HepG2 (cell line): ENCODE results near the gene PCGF3. TPM values are rescaled to one million over a fixed set of nuclear protein-coding genes. Genes with fewer than 3 reads are reported as not detected.
A peak's percentile ranks its signal among the peaks of the same experiment; 100 is the strongest.

Source experiments
- BCL3 ChIP-seq: sonication (generic); formaldehyde crosslinking; IDR thresholded peaks from 2 replicates; pipeline ENCODE4 v1.5.1; 2020; ENCODE audit warnings: mild to moderate bottlenecking, missing genetic modification reagents, moderate library complexity
- CENPX ChIP-seq: sonication (generic); formaldehyde crosslinking; IDR thresholded peaks from 2 replicates; pipeline ENCODE4 v1.9.0; 2021; ENCODE audit warnings: mild to moderate bottlenecking, missing genetic modification reagents, moderate library complexity
- CHCHD3 ChIP-seq: sonication (generic); formaldehyde crosslinking; IDR thresholded peaks from 2 replicates; pipeline ENCODE4 v1.8.0; 2022; ENCODE audit warnings: mild to moderate bottlenecking, missing genetic modification reagents, moderate library complexity
- EED ChIP-seq: sonication (generic); formaldehyde crosslinking; IDR thresholded peaks from 2 replicates; pipeline ENCODE4 v1.5.0; 2020; ENCODE audit warnings: mild to moderate bottlenecking, missing genetic modification reagents
- EHMT2 ChIP-seq: fragments of 200-600 bp; sonication (generic); IDR thresholded peaks from 2 replicates; pipeline ENCODE4 v1.7.0; 2017; ENCODE audit warnings: antibody characterized with exemption, low read depth, low read length, borderline replicate concordance
- ETV5 ChIP-seq: IDR thresholded peaks from 2 replicates; pipeline ENCODE4 v1.6.1; 2018; ENCODE audit warnings: missing biosample characterization, missing genetic modification reagents, inconsistent platforms, borderline replicate concordance
- FIP1L1 ChIP-seq: fragments of 200-400 bp; formaldehyde crosslinking; IDR thresholded peaks from 2 replicates; pipeline ENCODE4 v1.6.1; 2018; ENCODE audit warnings: low read depth, mild to moderate bottlenecking, low read length, moderate library complexity, borderline replicate concordance; ENCODE audit not compliant: insufficient read depth
- MNT ChIP-seq: fragments of 450-650 bp; IDR thresholded peaks from 2 replicates; pipeline ENCODE4 v1.6.1; 2016
- MXD1 ChIP-seq: sonication (generic); formaldehyde crosslinking; IDR thresholded peaks from 2 replicates; pipeline ENCODE4 v1.4.0; 2020; ENCODE audit warnings: mild to moderate bottlenecking, missing genetic modification reagents
- MXD3 ChIP-seq: IDR thresholded peaks from 2 replicates; pipeline ENCODE4 v1.6.1; 2016; ENCODE audit warnings: mild to moderate bottlenecking, missing biosample characterization, missing genetic modification reagents
- NBN ChIP-seq: fragments of 450-650 bp; conservative IDR thresholded peaks from 2 replicates; pipeline ENCODE4 v1.6.1; 2017
- NR0B2 ChIP-seq: sonication (generic); formaldehyde crosslinking; IDR thresholded peaks from 2 replicates; pipeline ENCODE4 v1.4.0; 2020; ENCODE audit warnings: mild to moderate bottlenecking, missing genetic modification reagents
- RBAK ChIP-seq: sonication (generic); formaldehyde crosslinking; IDR thresholded peaks from 2 replicates; pipeline ENCODE4 v1.5.1; 2020; ENCODE audit warnings: mild to moderate bottlenecking, missing genetic modification reagents
- RXRB ChIP-seq: IDR thresholded peaks from 2 replicates; pipeline ENCODE4 v1.6.1; 2016; ENCODE audit warnings: borderline replicate concordance, missing genetic modification reagents, missing compliant biosample characterization
- SALL2 ChIP-seq: sonication (generic); formaldehyde crosslinking; IDR thresholded peaks from 2 replicates; pipeline ENCODE4 v1.8.1; 2023; ENCODE audit warnings: mild to moderate bottlenecking, missing genetic modification reagents, inconsistent platforms
- SP2 ChIP-seq: sonication (generic); formaldehyde crosslinking; IDR thresholded peaks from 2 replicates; pipeline ENCODE4 v1.5.1; 2020; ENCODE audit warnings: mild to moderate bottlenecking, missing genetic modification reagents
- TEAD3 ChIP-seq: optimal IDR thresholded peaks from 2 replicates; pipeline ENCODE3; 2016; ENCODE audit warnings: borderline replicate concordance
- ZFP41 ChIP-seq: sonication (generic); formaldehyde crosslinking; IDR thresholded peaks from 2 replicates; pipeline ENCODE4 v1.4.0; 2020; ENCODE audit warnings: mild to moderate bottlenecking, missing genetic modification reagents, borderline replicate concordance
- ZNF574 ChIP-seq: sonication (generic); formaldehyde crosslinking; IDR thresholded peaks from 2 replicates; pipeline ENCODE4 v1.4.0; 2020; ENCODE audit warnings: missing genetic modification reagents
- ZNF619 ChIP-seq: sonication (generic); formaldehyde crosslinking; IDR thresholded peaks from 2 replicates; pipeline ENCODE4 v1.4.0; 2020; ENCODE audit warnings: mild to moderate bottlenecking, missing genetic modification reagents
- ZNF710 ChIP-seq: sonication (generic); formaldehyde crosslinking; IDR thresholded peaks from 2 replicates; pipeline ENCODE4 v1.5.0; 2020; ENCODE audit warnings: mild to moderate bottlenecking, missing genetic modification reagents, borderline replicate concordance
- polyA plus RNA-seq, 8 experiments: library from polyadenylated mRNA; depleted of rRNA in 3 of 8; stranded (reverse) in 7 of 8; unstranded in 1 of 8; fragments of >200 nt; fragmentation: Illumina TruSeq in 4 of 8; extraction: Trizol in 4 of 8; gene quantifications; 2 replicates each; pipeline versions ENCODE4 v1.2.1 to v1.2.3, GENCODE V29; 2011 to 2016; ENCODE audit warnings: low read depth in 4 of 8, missing spikeins in 1 of 8, mixed read lengths in 1 of 8; ENCODE audit not compliant: insufficient read depth in 1 of 8
- total RNA-seq, 5 experiments: library from RNA; depleted of rRNA; stranded (reverse); fragments of >200 nt; fragmentation: Illumina TruSeq; extraction: Trizol; gene quantifications; 2 replicates each; pipeline ENCODE4 v1.2.3, GENCODE V29; 2016; ENCODE audit warnings: low read depth in 1 of 5

Gene PCGF3
- total and polyA plus RNA-seq, 2 of the 13 experiments (the other 11 are each of a cell fraction or from before 2014, with no cell fraction given) = 28.6 to 66.2 TPM

- TF ChIP-seq ZNF574 (CRISPR knock-in tag) (peak; percentile 50), MXD1 (CRISPR knock-in tag) (no peak), RBAK (no peak), ETV5 (CRISPR knock-in tag) (no peak), CENPX (CRISPR knock-in tag) (no peak), BCL3 (CRISPR knock-in tag) (no peak), SALL2 (CRISPR knock-in tag) (no peak), ZNF710 (no peak), NR0B2 (no peak), EHMT2 (no peak), EED (CRISPR knock-in tag) (no peak), MXD3 (CRISPR knock-in tag) (no peak), CHCHD3 (no peak), MNT (no peak), TEAD3 (peak; percentile 91), ZFP41 (CRISPR knock-in tag) (no peak), SP2 (no peak), RXRB (CRISPR knock-in tag) (peak; percentile 67), FIP1L1 (no peak), NBN (no peak), ZNF619 (CRISPR knock-in tag) (no peak)
Observed at GRCh38 chr4:683982-684622, 21.5 kb upstream of the PCGF3 start (continued).
